H9 (cell line): ENCODE measurements around the gene MYO3A. TPM values are rescaled to one million over a fixed set of nuclear protein-coding genes. Genes with fewer than 3 reads are reported as not detected.

Experiments
- DNase-seq: peaks from one replicate; pipeline ENCODE4 v3.0.0-alpha.2; 2017
- H2AFZ ChIP-seq: one replicate; pipeline ENCODE4 v1.6.1; 2013; ENCODE audit warnings: mild to moderate bottlenecking, low read length, control low read depth, moderate library complexity
- H2AK5ac ChIP-seq: 2 replicates; pipeline ENCODE4 v1.6.1; 2013; ENCODE audit warnings: low read length, control low read depth, mixed read lengths; ENCODE audit not compliant: insufficient read length
- H2BK120ac ChIP-seq: one replicate; pipeline ENCODE4 v1.6.1; 2013; ENCODE audit warnings: low read depth, mild to moderate bottlenecking, low read length, control low read depth, inconsistent platforms; ENCODE audit not compliant: poor library complexity, severe bottlenecking
- H2BK12ac ChIP-seq: 2 replicates; pipeline ENCODE4 v1.6.1; 2013; ENCODE audit warnings: low read length, control low read depth, mixed read lengths, low read depth; ENCODE audit not compliant: insufficient read length
- H2BK15ac ChIP-seq: 2 replicates; pipeline ENCODE4 v1.6.1; 2013; ENCODE audit warnings: low read depth, low read length, control low read depth
- H2BK20ac ChIP-seq: one replicate; pipeline ENCODE4 v1.6.1; 2013; ENCODE audit warnings: low read depth, mild to moderate bottlenecking, low read length, control low read depth, inconsistent platforms; ENCODE audit not compliant: poor library complexity, severe bottlenecking
- H2BK5ac ChIP-seq: 2 replicates; pipeline ENCODE4 v1.6.1; 2013; ENCODE audit warnings: low read length, control low read depth, mixed read lengths; ENCODE audit not compliant: insufficient read length
- H3K14ac ChIP-seq: 2 replicates; pipeline ENCODE4 v1.6.1; 2013; ENCODE audit warnings: low read length, control low read depth; ENCODE audit not compliant: insufficient read depth
- H3K18ac ChIP-seq: 2 replicates; pipeline ENCODE4 v1.6.1; 2013; ENCODE audit warnings: low read depth, mild to moderate bottlenecking, mixed read lengths, low read length, control low read depth; ENCODE audit not compliant: insufficient read length
- H3K23ac ChIP-seq: 2 replicates; pipeline ENCODE4 v1.6.1; 2013; ENCODE audit warnings: low read length, control low read depth, mixed read lengths, low read depth; ENCODE audit not compliant: insufficient read length
- H3K23me2 ChIP-seq: 2 replicates; pipeline ENCODE4 v1.6.1; 2013; ENCODE audit warnings: low read depth, mild to moderate bottlenecking, mixed read lengths, low read length, control low read depth; ENCODE audit not compliant: insufficient read length, poor library complexity, severe bottlenecking
- H3K27ac ChIP-seq: 2 replicates; pipeline ENCODE4 v1.5.1; 2013; ENCODE audit warnings: low read length, control low read depth, mixed read lengths, low read depth; ENCODE audit not compliant: insufficient read length
- H3K27me3 ChIP-seq: 2 replicates; pipeline ENCODE4 v1.6.1; 2013; ENCODE audit warnings: low read length, control low read depth, inconsistent platforms; ENCODE audit not compliant: insufficient read depth
- H3K4ac ChIP-seq: 2 replicates; pipeline ENCODE4 v1.6.1; 2013; ENCODE audit warnings: low read depth, mild to moderate bottlenecking, control low read depth, inconsistent platforms, low read length, moderate library complexity
- H3K4me1 ChIP-seq: 2 replicates; pipeline ENCODE4 v1.6.1; 2013; ENCODE audit warnings: low read length, control low read depth, inconsistent platforms; ENCODE audit not compliant: insufficient read depth
- H3K4me2 ChIP-seq: 2 replicates; pipeline ENCODE4 v1.6.1; 2013; ENCODE audit warnings: low read length, control low read depth, mixed read lengths; ENCODE audit not compliant: insufficient read length, insufficient read depth
- H3K56ac ChIP-seq: 2 replicates; pipeline ENCODE4 v1.6.1; 2013; ENCODE audit warnings: low read depth, mild to moderate bottlenecking, mixed read lengths, low read length, control low read depth; ENCODE audit not compliant: insufficient read length
- H3K79me1 ChIP-seq: 2 replicates; pipeline ENCODE4 v1.6.1; 2013; ENCODE audit warnings: low read depth, mild to moderate bottlenecking, moderate library complexity, low read length, control low read depth, inconsistent platforms; ENCODE audit not compliant: insufficient read depth, poor library complexity, severe bottlenecking
- H3K79me2 ChIP-seq: 2 replicates; pipeline ENCODE4 v1.6.1; 2013; ENCODE audit warnings: low read length, control low read depth, inconsistent platforms; ENCODE audit not compliant: insufficient read depth
- H3K9ac ChIP-seq: 2 replicates; pipeline ENCODE4 v1.6.1; 2013; ENCODE audit warnings: low read length, control low read depth, mixed read lengths; ENCODE audit not compliant: insufficient read length; ENCODE audit errors: extremely low read depth
- H3K9me3 ChIP-seq: one replicate; pipeline ENCODE4 v1.6.1; 2013; ENCODE audit warnings: low read depth, low read length, inconsistent platforms; ENCODE audit not compliant: control insufficient read depth
- H3T11ph ChIP-seq: one replicate; pipeline ENCODE4 v1.6.1; 2013; ENCODE audit warnings: mild to moderate bottlenecking, low read length, control low read depth, inconsistent platforms
- H4K20me1 ChIP-seq: one replicate; pipeline ENCODE4 v1.6.1; 2013; ENCODE audit not compliant: control insufficient read depth, insufficient read length, insufficient read depth
- H4K5ac ChIP-seq: 2 replicates; pipeline ENCODE4 v1.6.1; 2013; ENCODE audit warnings: low read depth, mild to moderate bottlenecking, mixed read lengths, low read length, control low read depth; ENCODE audit not compliant: insufficient read length
- H4K8ac ChIP-seq: replicated peaks from 2 replicates; pipeline ENCODE4 v1.6.1; 2013; ENCODE audit warnings: low read length, control low read depth, mixed read lengths, low read depth; ENCODE audit not compliant: insufficient read length
- H4K91ac ChIP-seq: 2 replicates; pipeline ENCODE4 v1.6.1; 2013; ENCODE audit warnings: low read depth, mild to moderate bottlenecking, moderate library complexity, mixed read lengths, low read length, control low read depth; ENCODE audit not compliant: insufficient read length
- H3K27ac Mint-ChIP-seq, 3 experiments: 2 replicates in 2 of 3; 3 replicates in 1 of 3; pipeline ENCODE4 v1.8.0; 2020 to 2021; ENCODE audit warnings: mixed read lengths in 3 of 3, mild to moderate bottlenecking in 1 of 3, moderate library complexity in 1 of 3
- H3K27me3 Mint-ChIP-seq: 2 replicates; pipeline ENCODE4 v1.8.0; 2021; ENCODE audit warnings: low read depth, mild to moderate bottlenecking, moderate library complexity, mixed read lengths
- H3K36me3 Mint-ChIP-seq, 3 experiments: 2 replicates in 2 of 3; 3 replicates in 1 of 3; pipeline ENCODE4 v1.8.0; 2020 to 2021; ENCODE audit warnings: low read depth in 3 of 3, mixed read lengths in 3 of 3; ENCODE audit not compliant: insufficient read depth in 1 of 3
- H3K4me1 Mint-ChIP-seq, 2 experiments: 2 replicates each; pipeline ENCODE4 v1.8.0; 2020; ENCODE audit warnings: mixed read lengths in 2 of 2
- H3K4me3 Mint-ChIP-seq, 2 experiments: 2 replicates in 1 of 2; 3 replicates in 1 of 2; pipeline ENCODE4 v1.8.0; 2020 to 2021; ENCODE audit warnings: mild to moderate bottlenecking in 2 of 2, mixed read lengths in 2 of 2, moderate library complexity in 1 of 2
- H3K9me3 Mint-ChIP-seq, 2 experiments: 2 replicates in 1 of 2; 3 replicates in 1 of 2; pipeline ENCODE4 v1.8.0; 2020; ENCODE audit warnings: mild to moderate bottlenecking in 2 of 2, mixed read lengths in 2 of 2, moderate library complexity in 1 of 2
- CTCF ChIP-seq: fragments of 200-600 bp; sonication (generic); conservative IDR thresholded peaks from 3 replicates; pipeline ENCODE4 v1.8.0; 2021; ENCODE audit warnings: antibody characterized with exemption, mild to moderate bottlenecking
- WGBS: extraction: QIAGEN DNeasy Blood & Tissue Kit; methylation state at CpG from one replicate; pipeline ENCODE4 v1.1.7; 2013; ENCODE audit warnings: missing lambda C conversion rate, low lambda C conversion rate, mixed read lengths; ENCODE audit not compliant: insufficient read length; ENCODE audit errors: extremely low coverage; 5-methylcytosine and 5-hydroxymethylcytosine counted together
- total RNA-seq: library from RNA; stranded (reverse); gene quantifications from 2 replicates; pipeline ENCODE4 v1.2.1, GENCODE V29; 2021

MYO3A gene
- total RNA-seq, 1 experiment from 2014 or later: 4.3 TPM

DNA sequence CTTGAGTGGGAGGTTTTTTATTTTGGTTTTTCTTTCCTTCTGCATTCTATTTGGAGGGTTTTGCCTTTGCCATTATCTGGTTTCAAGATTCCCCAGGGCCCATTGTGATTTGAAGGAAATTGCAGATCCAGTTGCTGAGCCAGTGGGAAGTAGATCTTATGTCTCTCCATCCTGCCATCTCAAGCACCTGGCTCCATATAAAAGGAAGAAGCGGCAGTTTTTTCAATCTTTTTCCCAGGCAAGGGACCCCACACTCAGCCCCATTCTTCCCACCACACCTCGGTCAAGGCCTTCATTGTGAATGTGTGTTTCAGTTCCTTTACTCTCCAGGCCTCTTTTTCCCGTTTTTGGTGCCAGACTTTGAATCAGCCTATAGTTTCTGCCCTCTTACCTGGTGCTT lies 95.8 kb downstream of the MYO3A start:
- Mint-ChIP-seq H3K36me3 (no peaks in the 10 kb centered on the region; a peak in 1 of 7 replicates), H3K4me1 (peaks cover 25 to 27% of the 10 kb centered on the region in 2 experiments), H3K9me3 (no peaks in the 10 kb centered on the region; a peak in 1 of 5 replicates), H3K27me3 (no peaks in the 10 kb centered on the region), H3K4me3 (no peak overlapping the region), H3K27ac (peak overlapping the region; percentile 62 to 97 (median 90); a peak in 6 of 7 replicates)
- peak; percentile 28 for DNase-seq
- Histone ChIP-seq H3K23me2 (no peaks in the 10 kb centered on the region), H3K14ac (no peak overlapping the region), H2AFZ (no peak overlapping the region), H3K79me2 (no peaks in the 10 kb centered on the region), H3K23ac (no peak overlapping the region), H3K79me1 (no peaks in the 10 kb centered on the region), H2BK20ac (no peak overlapping the region), H4K5ac (no peak overlapping the region), H4K8ac (no peak overlapping the region), H2BK12ac (no peak overlapping the region), H2AK5ac (no peak overlapping the region), H3K9ac (no peak overlapping the region), H3K18ac (no peak overlapping the region), H3K27me3 (no peaks in the 10 kb centered on the region), H2BK5ac (no peak overlapping the region), H3K4ac (no peak overlapping the region), H4K20me1 (no peaks in the 10 kb centered on the region), H2BK120ac (no peak overlapping the region), H2BK15ac (no peak overlapping the region), H3K4me1 (peaks cover 2% of the 10 kb centered on the region; the same call in 1 of the 2 replicates), H3K27ac (no peak overlapping the region), H3K4me2 (no peak overlapping the region), H3K9me3 (no peaks in the 10 kb centered on the region), H4K91ac (no peak overlapping the region), H3K56ac (no peak overlapping the region), H3T11ph (no peak overlapping the region)
- no CpG with 5 or more reads among the region's 3 CpGs for WGBS
- no peak for TF ChIP-seq CTCF
